MG63 (cell line): ENCODE measurements around the gene ADGRG6. TPM values are rescaled to one million over a fixed set of nuclear protein-coding genes. Genes with fewer than 3 reads are reported as not detected.

Source experiments
- DNase-seq: peaks from one replicate; pipeline ENCODE4 v3.0.0-alpha.2; 2020
- H3K27me3 ChIP-seq: fragments of 250-450 bp; sonication (Bioruptor Pico); 2 replicates; pipeline ENCODE4 v1.5.1; 2020; ENCODE audit warnings: mild to moderate bottlenecking, moderate library complexity
- H3K36me3 ChIP-seq: fragments of 250-450 bp; sonication (Bioruptor Pico); 2 replicates; pipeline ENCODE4 v1.5.1; 2020; ENCODE audit warnings: mild to moderate bottlenecking, moderate library complexity
- H3K4me3 ChIP-seq: fragments of 250-450 bp; sonication (Bioruptor Pico); 2 replicates; pipeline ENCODE4 v1.5.1; 2020; ENCODE audit warnings: mild to moderate bottlenecking, moderate library complexity
- H3K9me3 ChIP-seq: fragments of 250-450 bp; sonication (Bioruptor Pico); 2 replicates; pipeline ENCODE4 v1.5.1; 2020; ENCODE audit warnings: mild to moderate bottlenecking, moderate library complexity
- total RNA-seq: library from RNA; depleted of rRNA; stranded (reverse); fragments of >200 nt; shearing (Covaris generic); gene quantifications from 2 replicates; pipeline ENCODE4 v1.2.3, GENCODE V29; 2014; ENCODE audit warnings: low replicate concordance; rRNA removed

The ADGRG6 gene
- total RNA-seq, 1 experiment from 2014 or later: 0.99 TPM

GRCh38 chr6:142482249-142482648, 180.4 kb downstream of the ADGRG6 start:
- Histone ChIP-seq H3K36me3 (no peaks in the 10 kb centered on the region), H3K4me3 (no peak overlapping the region), H3K9me3 (peaks cover 6% of the 10 kb centered on the region), H3K27me3 (no peaks in the 10 kb centered on the region)
- DNase-seq: no peak

- no peak for DNase-seq
- H3K36me3 ChIP-seq: no peaks in the 10 kb centered on the region
- H3K4me3 ChIP-seq: no peak overlapping the region
- peaks cover 6% of the 10 kb centered on the region for H3K9me3 ChIP-seq
- no peaks in the 10 kb centered on the region for H3K27me3 ChIP-seq
Measured at GRCh38 chr6:142482974-142483373, 181.2 kb downstream of the ADGRG6 start.

- DNase-seq: no peak
- peaks cover 10% of the 10 kb centered on the region for H3K9me3 ChIP-seq
- no peaks in the 10 kb centered on the region for H3K27me3 ChIP-seq
- no peak overlapping the region for H3K4me3 ChIP-seq
- H3K36me3 ChIP-seq: no peaks in the 10 kb centered on the region
Measured at GRCh38 chr6:142485256-142485655, 183.4 kb downstream of the ADGRG6 start.

- no peaks in the 10 kb centered on the region for H3K36me3 ChIP-seq
- no peak overlapping the region for H3K4me3 ChIP-seq
- H3K9me3 ChIP-seq: peaks cover 4% of the 10 kb centered on the region; the same call in 1 of the 2 replicates
- DNase-seq: peak; percentile 85
- no peaks in the 10 kb centered on the region for H3K27me3 ChIP-seq
Measured at GRCh38 chr6:142489722-142490610, 188.2 kb downstream of the ADGRG6 start.

Other genes with a start within 250 kb of the ADGRG6 start
- not detected in 2 replicates for gene GJE1, start 169.1 kb upstream of the ADGRG6 start, total RNA-seq
- not detected in 2 replicates for gene NMBR, start 154.9 kb upstream of the ADGRG6 start, total RNA-seq
- gene VTA1, start 154.7 kb upstream of the ADGRG6 start, total RNA-seq: 119 and 126 TPM in 2 replicates